PC-9 (cell line): ENCODE data around the gene TUBA1C. TPM values are rescaled to one million over a fixed set of nuclear protein-coding genes. Genes with fewer than 3 reads are reported as not detected.

Source experiments
- BruUV-seq: library from RNA; stranded (reverse); fragments of 400-500 nt; replicated peaks from 2 replicates; lab custom pipeline; 2021; lab: Mats Ljungman, UMichigan
- CTCF ChIA-PET: fragments of 300-600 bp; sonication (Branson Sonifier 250); formaldehyde crosslinking; loops from one replicate; lab custom pipeline; 2022; ENCODE audit warnings: antibody characterized with exemption; lab: Charles Lee
- POLR2A ChIA-PET: fragments of 300-600 bp; sonication (Branson Sonifier 250); formaldehyde crosslinking; loops from one replicate; lab custom pipeline; 2022; ENCODE audit warnings: antibody characterized with exemption; ENCODE audit not compliant: unreplicated experiment; lab: Charles Lee
- DNase-seq, 2 experiments: peaks; one replicate each; pipeline versions ENCODE4 v3.0.0 to v3.0.0-alpha.2; 2015 to 2022; ENCODE audit warnings: mixed read lengths in 1 of 2
- H2AFZ ChIP-seq: fragments of 200-600 bp; sonication (generic); 2 replicates; pipeline ENCODE4 v1.8.1; 2017; ENCODE audit warnings: antibody characterized with exemption
- H3F3A ChIP-seq: fragments of 200-600 bp; sonication (generic); 2 replicates; pipeline ENCODE4 v1.8.1; 2017; ENCODE audit warnings: antibody characterized with exemption, mild to moderate bottlenecking, low read depth; ENCODE audit not compliant: insufficient read depth
- H3K27ac ChIP-seq: fragments of 200-600 bp; sonication (generic); 2 replicates; pipeline ENCODE4 v1.6.1; 2016; ENCODE audit warnings: mixed run types
- H3K27me3 ChIP-seq: fragments of 200-600 bp; sonication (generic); 2 replicates; pipeline ENCODE4 v1.6.1; 2016; ENCODE audit warnings: low read depth, mixed run types; ENCODE audit not compliant: insufficient read depth
- H3K36me3 ChIP-seq: fragments of 200-600 bp; sonication (generic); 2 replicates; pipeline ENCODE4 v1.6.1; 2016; ENCODE audit warnings: low read depth, mixed run types
- H3K4me1 ChIP-seq: fragments of 200-600 bp; sonication (generic); replicated peaks from 2 replicates; pipeline ENCODE4 v1.6.1; 2016; ENCODE audit warnings: mixed run types; ENCODE audit not compliant: insufficient read depth
- H3K4me2 ChIP-seq: fragments of 200-600 bp; sonication (generic); 2 replicates; pipeline ENCODE4 v1.6.1; 2017; ENCODE audit warnings: mixed run types
- H3K4me3 ChIP-seq: fragments of 200-600 bp; sonication (generic); 2 replicates; pipeline ENCODE4 v1.6.1; 2016; ENCODE audit warnings: mixed run types
- H3K79me2 ChIP-seq: fragments of 200-600 bp; sonication (generic); 2 replicates; pipeline ENCODE4 v1.6.1; 2017; ENCODE audit warnings: low read depth, mixed run types
- H3K9me2 ChIP-seq: fragments of 200-600 bp; sonication (generic); 2 replicates; pipeline ENCODE4 v1.8.1; 2017; ENCODE audit warnings: mild to moderate bottlenecking; ENCODE audit not compliant: insufficient read depth
- H3K9me3 ChIP-seq: fragments of 200-600 bp; sonication (generic); 2 replicates; pipeline ENCODE4 v1.8.1; 2016; ENCODE audit warnings: low read depth; ENCODE audit not compliant: insufficient read depth
- H4K20me1 ChIP-seq: fragments of 200-600 bp; sonication (generic); 2 replicates; pipeline ENCODE4 v1.8.1; 2017; ENCODE audit not compliant: insufficient read depth
- EZH2 ChIP-seq: fragments of 200-600 bp; sonication (generic); IDR thresholded peaks from 2 replicates; pipeline ENCODE4 v1.8.0; 2017; ENCODE audit warnings: antibody characterized with exemption, low read depth
- intact Hi-C: fragments of 100-400 bp; cut with micrococcal nuclease; formaldehyde crosslinking; loops from one replicate; pipeline ENCODE4 v1.10.0; 2022; ENCODE audit not compliant: unreplicated experiment
- total RNA-seq: library from RNA; stranded (reverse); gene quantifications from 2 replicates; pipeline ENCODE4 v1.2.3, GENCODE V29; 2021
- TF ChIP-seq, protein P1 (sequence below): fragments of 200-600 bp; sonication (generic); conservative IDR thresholded peaks from 2 replicates; pipeline ENCODE4 v1.6.1; 2017; ENCODE audit warnings: mixed run types, antibody characterized with exemption, mild to moderate bottlenecking, moderate library complexity

The TUBA1C gene
- total RNA-seq, 1 experiment from 2014 or later: 490 TPM

DNA sequence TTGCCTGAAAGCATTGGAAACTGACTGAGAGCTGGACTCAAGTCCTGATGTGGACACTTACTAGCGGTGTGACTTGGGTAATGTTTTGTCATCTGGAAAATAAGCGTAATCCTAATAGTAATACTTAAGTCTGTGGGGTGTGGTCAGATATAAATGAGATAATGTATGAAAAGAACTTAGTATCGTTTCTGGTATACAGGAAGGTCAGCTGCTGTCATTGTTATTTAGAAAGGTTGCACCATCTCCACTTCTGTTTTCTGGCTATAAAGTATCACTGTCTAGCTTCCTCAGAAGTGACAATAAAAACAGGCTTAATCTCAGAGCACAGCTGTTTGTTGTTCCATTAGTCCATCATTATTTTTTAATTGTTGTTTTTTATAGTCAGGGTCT, 34.1 kb upstream of the TUBA1C start:
- Histone ChIP-seq H3F3A (0 out of 2 replicates have a peak, but pooled peaks cover 3% of the 10 kb centered on the region), H3K4me1 (0 out of 2 replicates have a peak, but pooled peaks cover 3% of the 10 kb centered on the region), H3K27me3 (no peaks in the 10 kb centered on the region), H3K27ac (no peak overlapping the region), H2AFZ (no peak overlapping the region), H3K4me2 (no peak overlapping the region), H3K4me3 (no peak overlapping the region), H3K79me2 (no peaks in the 10 kb centered on the region), H3K9me2 (no peaks in the 10 kb centered on the region), H4K20me1 (no peaks in the 10 kb centered on the region), H3K9me3 (no peaks in the 10 kb centered on the region), H3K36me3 (no peaks in the 10 kb centered on the region)
- TF ChIP-seq EZH2: no peak
- TF ChIP-seq, protein P1, sequence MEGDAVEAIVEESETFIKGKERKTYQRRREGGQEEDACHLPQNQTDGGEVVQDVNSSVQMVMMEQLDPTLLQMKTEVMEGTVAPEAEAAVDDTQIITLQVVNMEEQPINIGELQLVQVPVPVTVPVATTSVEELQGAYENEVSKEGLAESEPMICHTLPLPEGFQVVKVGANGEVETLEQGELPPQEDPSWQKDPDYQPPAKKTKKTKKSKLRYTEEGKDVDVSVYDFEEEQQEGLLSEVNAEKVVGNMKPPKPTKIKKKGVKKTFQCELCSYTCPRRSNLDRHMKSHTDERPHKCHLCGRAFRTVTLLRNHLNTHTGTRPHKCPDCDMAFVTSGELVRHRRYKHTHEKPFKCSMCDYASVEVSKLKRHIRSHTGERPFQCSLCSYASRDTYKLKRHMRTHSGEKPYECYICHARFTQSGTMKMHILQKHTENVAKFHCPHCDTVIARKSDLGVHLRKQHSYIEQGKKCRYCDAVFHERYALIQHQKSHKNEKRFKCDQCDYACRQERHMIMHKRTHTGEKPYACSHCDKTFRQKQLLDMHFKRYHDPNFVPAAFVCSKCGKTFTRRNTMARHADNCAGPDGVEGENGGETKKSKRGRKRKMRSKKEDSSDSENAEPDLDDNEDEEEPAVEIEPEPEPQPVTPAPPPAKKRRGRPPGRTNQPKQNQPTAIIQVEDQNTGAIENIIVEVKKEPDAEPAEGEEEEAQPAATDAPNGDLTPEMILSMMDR: no peak
- DNase-seq: no peak
- no TSS peak for BruUV-seq
- ChIA-PET POLR2A (no interaction called here), CTCF (no interaction called here)
- intact Hi-C loops: loop anchor here (5.0 kb wide), 1 partner anchor 43 kb away; the partner anchor contains the start of gene TUBA1A

DNA sequence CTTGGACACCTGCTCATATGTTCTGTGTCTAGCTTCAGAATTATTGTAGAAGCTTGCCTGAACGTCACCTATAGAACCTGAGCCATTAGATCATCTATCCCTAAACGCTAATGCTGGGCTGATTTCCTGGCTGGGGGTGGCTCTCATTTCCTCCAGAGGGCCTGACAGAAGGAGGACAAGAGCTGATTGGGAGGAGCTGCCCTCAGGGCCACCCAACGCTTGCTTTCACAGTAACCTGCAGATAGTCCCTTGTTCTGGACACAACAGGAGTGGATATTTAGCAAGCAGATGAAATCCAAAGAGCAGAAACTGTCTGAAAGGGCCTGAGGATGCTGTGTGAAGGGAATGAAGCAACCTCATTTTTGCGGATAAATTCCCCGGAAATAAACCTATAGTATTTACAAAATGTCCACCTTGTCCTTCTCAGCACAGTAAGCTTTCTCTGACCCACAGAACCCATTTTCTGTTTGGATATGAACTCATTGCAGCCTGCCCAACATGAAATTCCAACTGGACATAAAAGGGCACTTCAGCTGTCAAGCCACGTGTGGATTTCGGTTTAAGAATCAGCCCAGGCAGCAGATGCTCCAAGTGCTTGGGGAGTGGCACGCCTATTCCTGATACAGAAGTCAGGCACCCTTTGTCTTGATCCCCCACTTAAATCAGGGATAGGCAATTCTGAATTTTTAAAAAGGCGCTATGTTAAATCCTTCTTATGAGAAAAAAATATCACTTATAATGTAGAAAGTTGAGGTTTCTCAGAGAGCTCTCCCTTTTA, 32.8 kb upstream of the TUBA1C start:
- Histone ChIP-seq H3K4me2 (no peak overlapping the region), H3F3A (0 out of 2 replicates have a peak, but pooled peaks cover 3% of the 10 kb centered on the region), H3K36me3 (no peaks in the 10 kb centered on the region), H3K79me2 (no peaks in the 10 kb centered on the region), H3K27me3 (no peaks in the 10 kb centered on the region), H3K9me3 (no peaks in the 10 kb centered on the region), H3K4me1 (0 out of 2 replicates have a peak, but pooled peaks cover 3% of the 10 kb centered on the region), H2AFZ (no peak overlapping the region), H3K9me2 (no peaks in the 10 kb centered on the region), H4K20me1 (no peaks in the 10 kb centered on the region), H3K27ac (no peak overlapping the region), H3K4me3 (no peak overlapping the region)
- BruUV-seq: no TSS peak
- TF ChIP-seq, protein P1: no peak
- TF ChIP-seq EZH2: no peak
- CTCF ChIA-PET: interaction anchor here (0.6 kb wide), 1 partner anchor 212 kb away, joined by 3 read pairs; no protein-coding TSS in a partner anchor
- DNase-seq: no peak
- POLR2A ChIA-PET: interaction anchor here (0.6 kb wide), 1 partner anchor 31 kb away, joined by 3 read pairs; no protein-coding TSS in a partner anchor
- intact Hi-C loops: loop anchor here (5.0 kb wide), 1 partner anchor 45 kb away; the partner anchor contains the start of gene TUBA1A

DNA sequence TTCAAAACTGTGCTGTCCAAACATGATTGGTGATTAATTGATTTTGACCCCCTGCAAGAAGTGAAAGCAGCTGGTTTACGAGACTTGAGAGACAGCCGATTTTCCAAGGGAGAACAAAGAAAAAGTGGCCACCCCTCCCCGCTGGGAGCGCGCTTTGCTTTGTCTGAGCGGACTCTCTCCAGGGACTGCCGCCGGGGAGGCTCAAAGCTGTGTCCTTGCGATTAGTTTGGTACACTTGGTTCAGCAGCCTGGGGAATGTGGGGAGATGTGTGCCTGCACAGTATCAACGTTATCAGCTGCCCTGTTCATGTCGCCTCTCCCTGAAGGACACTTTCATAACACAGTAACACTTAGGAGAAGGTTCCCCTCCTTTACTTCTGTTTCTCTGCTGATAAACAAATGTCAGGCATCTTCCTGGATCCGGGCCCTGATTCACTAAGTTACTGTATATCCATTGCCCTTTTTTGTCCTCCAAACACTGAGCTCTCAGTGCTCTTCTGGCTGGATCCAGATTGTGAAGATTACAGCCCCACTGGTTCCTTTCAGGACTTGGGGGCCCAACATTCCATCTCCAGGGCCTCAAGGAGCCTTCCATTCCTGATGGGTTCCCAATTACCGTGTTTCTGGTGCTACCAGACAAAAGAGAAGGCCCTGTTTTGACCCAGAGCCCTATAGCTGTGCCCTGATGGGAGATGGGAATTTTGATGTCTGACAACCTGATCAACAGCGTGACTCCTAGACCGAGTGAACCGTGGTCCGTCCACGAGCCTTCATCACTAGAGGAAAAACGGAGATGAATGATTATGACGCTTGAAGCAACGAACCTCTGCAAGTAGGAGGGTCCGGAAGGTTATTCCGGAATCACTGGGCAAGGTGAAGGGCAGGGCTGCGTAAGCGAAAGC, 31.7 kb upstream of the TUBA1C start:
- CTCF ChIA-PET: no interaction called here
- H3K27ac ChIP-seq: no peak overlapping the region

More for the DNA sequence above, 31.7 kb upstream of the TUBA1C start:
- H3K4me1 ChIP-seq: 0 out of 2 replicates have a peak, but pooled peaks cover 3% of the 10 kb centered on the region
- H3K4me3 ChIP-seq: no peak overlapping the region
- 0 out of 2 replicates have a peak, but pooled peaks cover 3% of the 10 kb centered on the region for H3F3A ChIP-seq
- intact Hi-C loops: loop anchor here (5.0 kb wide), 1 partner anchor 46 kb away; the partner anchor contains the start of gene TUBA1A
- H3K9me3 ChIP-seq: no peaks in the 10 kb centered on the region
- H3K27me3 ChIP-seq: no peaks in the 10 kb centered on the region
- POLR2A ChIA-PET: interaction anchor here (0.5 kb wide), 1 partner anchor 8 kb away, joined by 19 read pairs; no protein-coding TSS in a partner anchor
- H3K36me3 ChIP-seq: no peaks in the 10 kb centered on the region
- H3K79me2 ChIP-seq: no peaks in the 10 kb centered on the region
- DNase-seq: no peak
- H2AFZ ChIP-seq: no peak overlapping the region
- H4K20me1 ChIP-seq: no peaks in the 10 kb centered on the region
- no peaks in the 10 kb centered on the region for H3K9me2 ChIP-seq
- no TSS peak for BruUV-seq
- no peak overlapping the region for H3K4me2 ChIP-seq
- TF ChIP-seq EZH2: no peak
- TF ChIP-seq, protein P1: no peak
